ENCODE data around the gene FN3KRP.

DNA sequence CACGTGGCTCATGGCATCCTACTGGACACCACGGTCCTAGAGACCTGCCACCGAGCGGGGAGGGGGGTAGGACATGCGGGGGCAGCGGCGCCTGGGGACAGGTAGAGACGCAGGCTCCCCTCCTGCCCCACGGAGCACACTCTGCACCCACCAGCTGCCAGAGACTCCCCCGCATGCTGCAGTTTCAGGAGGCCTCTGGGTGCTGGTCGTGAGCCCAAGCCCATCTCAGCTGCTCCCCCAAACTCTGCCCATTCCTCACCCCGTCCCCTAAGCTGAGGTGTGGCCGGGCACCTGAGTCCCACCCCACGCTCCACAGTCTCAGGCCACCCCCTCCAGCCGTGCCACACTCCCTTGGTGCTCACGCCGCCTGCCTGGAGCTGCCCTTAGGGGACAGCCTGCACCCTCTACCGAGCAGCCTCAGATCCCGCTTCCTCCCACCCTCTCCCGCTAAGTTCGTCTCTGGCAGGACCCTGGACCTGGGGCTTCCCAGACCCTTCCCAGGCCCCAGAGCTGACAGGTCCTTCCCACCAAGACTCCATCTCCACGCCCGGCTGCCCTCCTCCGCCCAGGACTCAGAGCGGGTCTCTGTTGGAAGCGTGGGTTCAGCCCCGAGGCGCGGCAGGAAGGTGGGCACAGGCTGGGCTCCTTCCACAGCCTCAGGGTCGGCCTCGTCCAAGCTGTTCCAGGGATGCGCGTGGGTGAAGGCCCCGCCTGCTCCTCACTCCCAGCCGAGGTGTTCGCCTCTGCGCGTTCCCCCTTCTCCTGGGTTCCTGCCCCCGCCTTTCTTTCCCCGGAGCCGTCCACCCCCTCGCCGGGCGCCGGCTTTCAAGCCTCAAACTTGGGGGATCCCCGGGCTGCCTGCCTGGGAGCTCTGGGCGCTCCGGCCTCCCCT is 19.3 kb upstream of the FN3KRP start:
- no peak for TF ChIP-seq ATF1 (CRISPR knock-in tag; IDR thresholded peaks at IDR 0.05)
- TF ChIP-seq, protein P1, sequence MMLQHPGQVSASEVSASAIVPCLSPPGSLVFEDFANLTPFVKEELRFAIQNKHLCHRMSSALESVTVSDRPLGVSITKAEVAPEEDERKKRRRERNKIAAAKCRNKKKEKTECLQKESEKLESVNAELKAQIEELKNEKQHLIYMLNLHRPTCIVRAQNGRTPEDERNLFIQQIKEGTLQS (CRISPR knock-in tag; conservative IDR thresholded peaks at IDR 0.05), result no peak
- no peak for TF ChIP-seq CTCF (IDR thresholded peaks at IDR 0.05)
- TF ChIP-seq, protein P2, sequence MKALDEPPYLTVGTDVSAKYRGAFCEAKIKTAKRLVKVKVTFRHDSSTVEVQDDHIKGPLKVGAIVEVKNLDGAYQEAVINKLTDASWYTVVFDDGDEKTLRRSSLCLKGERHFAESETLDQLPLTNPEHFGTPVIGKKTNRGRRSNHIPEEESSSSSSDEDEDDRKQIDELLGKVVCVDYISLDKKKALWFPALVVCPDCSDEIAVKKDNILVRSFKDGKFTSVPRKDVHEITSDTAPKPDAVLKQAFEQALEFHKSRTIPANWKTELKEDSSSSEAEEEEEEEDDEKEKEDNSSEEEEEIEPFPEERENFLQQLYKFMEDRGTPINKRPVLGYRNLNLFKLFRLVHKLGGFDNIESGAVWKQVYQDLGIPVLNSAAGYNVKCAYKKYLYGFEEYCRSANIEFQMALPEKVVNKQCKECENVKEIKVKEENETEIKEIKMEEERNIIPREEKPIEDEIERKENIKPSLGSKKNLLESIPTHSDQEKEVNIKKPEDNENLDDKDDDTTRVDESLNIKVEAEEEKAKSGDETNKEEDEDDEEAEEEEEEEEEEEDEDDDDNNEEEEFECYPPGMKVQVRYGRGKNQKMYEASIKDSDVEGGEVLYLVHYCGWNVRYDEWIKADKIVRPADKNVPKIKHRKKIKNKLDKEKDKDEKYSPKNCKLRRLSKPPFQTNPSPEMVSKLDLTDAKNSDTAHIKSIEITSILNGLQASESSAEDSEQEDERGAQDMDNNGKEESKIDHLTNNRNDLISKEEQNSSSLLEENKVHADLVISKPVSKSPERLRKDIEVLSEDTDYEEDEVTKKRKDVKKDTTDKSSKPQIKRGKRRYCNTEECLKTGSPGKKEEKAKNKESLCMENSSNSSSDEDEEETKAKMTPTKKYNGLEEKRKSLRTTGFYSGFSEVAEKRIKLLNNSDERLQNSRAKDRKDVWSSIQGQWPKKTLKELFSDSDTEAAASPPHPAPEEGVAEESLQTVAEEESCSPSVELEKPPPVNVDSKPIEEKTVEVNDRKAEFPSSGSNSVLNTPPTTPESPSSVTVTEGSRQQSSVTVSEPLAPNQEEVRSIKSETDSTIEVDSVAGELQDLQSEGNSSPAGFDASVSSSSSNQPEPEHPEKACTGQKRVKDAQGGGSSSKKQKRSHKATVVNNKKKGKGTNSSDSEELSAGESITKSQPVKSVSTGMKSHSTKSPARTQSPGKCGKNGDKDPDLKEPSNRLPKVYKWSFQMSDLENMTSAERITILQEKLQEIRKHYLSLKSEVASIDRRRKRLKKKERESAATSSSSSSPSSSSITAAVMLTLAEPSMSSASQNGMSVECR (CRISPR knock-in tag; IDR thresholded peaks at IDR 0.05; ENCODE audit: borderline replicate concordance), result no peak
- no peak for TF ChIP-seq SMAD3 (CRISPR knock-in tag; IDR thresholded peaks at IDR 0.05; ENCODE audit: borderline replicate concordance)
- no peak for TF ChIP-seq MYBL2 (CRISPR knock-in tag; IDR thresholded peaks at IDR 0.05)
- TF ChIP-seq, protein P3, sequence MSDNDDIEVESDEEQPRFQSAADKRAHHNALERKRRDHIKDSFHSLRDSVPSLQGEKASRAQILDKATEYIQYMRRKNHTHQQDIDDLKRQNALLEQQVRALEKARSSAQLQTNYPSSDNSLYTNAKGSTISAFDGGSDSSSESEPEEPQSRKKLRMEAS (CRISPR knock-in tag; IDR thresholded peaks at IDR 0.05), result no peak
- no peak for TF ChIP-seq JUN (CRISPR knock-in tag; IDR thresholded peaks at IDR 0.05)
- TF ChIP-seq ESRRA (CRISPR knock-in tag; IDR thresholded peaks at IDR 0.05; ENCODE audit: borderline replicate concordance), result no peak

All from WTC11 (cell line).